HG03342 (cell line): Measurements from ENCODE around the gene BAIAP2L2.
"Not testable (repeated sequence)": the region's sequence is repeated elsewhere in the genome, so short reads cannot be mapped to it uniquely, and the experiment has no call there.

ENCODE experiments used
- ATAC-seq: cut with Tn5 transposase; IDR thresholded peaks from one replicate; pipeline ENCODE4 v1.9.1; 2021; ENCODE audit warnings: mild to moderate bottlenecking, moderate library complexity; ENCODE audit not compliant: unreplicated experiment

Gene BAIAP2L2

DNA sequence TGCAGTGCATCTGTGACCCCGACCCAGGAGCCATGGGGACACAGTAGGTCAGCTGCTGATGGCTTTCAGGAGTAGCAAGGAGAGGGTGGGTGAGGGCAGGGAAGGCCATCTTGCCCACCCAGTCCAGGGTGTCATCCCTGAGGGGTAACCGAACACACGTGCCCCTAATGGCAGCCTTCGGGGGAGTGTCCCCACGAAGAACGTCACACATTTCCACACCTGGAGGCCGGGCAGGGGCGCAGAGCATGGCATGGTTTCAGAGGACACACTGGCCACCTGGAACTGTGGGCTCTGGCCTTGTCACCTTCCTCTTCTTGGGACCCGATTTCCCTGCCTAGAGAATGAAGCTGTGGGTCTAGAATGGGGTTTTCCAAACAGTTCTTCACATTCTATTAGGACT, 19.4 kb upstream of the BAIAP2L2 start:
- ATAC-seq: no peak

DNA sequence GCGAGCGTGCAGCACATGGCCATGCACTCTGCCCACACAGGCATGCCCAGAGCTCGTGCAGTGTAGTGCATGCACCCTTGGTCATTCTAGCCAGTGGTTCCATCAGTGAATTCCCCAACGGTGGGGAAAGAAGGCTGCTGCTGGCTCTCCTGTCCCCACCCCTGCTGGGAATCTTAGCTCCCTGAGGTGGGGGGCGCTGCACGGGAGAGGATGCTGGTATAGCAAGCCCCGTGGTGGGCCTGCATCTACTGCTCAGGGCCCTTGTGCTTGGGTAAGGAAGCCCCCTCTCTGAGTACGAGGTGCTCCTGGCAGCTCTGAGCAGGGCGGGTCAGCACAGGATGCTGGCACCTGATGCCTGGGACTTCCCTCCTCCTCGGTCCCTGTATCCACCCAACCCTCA, 18.5 kb upstream of the BAIAP2L2 start:
- ATAC-seq: no peak

DNA sequence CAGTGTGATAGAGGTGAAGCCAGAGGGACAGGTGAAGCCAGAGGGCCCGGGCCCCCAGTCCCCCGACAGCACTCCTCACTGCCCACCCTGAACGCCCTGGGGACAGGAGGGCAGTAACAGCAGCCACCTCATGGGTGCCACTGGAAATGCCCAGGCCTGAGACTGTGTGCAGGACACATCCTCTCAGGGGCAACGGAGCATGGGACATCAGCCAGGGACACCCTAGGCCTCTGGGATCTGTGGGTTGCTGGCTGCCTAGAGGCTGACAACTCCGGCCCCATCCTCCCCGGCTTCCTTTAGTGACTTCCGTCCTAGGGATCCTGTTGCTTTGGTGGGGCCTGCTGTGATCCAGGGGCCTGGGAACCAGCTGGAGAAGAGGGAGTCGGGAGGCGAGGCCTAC, 17.4 kb upstream of the BAIAP2L2 start:
- ATAC-seq: no peak

DNA sequence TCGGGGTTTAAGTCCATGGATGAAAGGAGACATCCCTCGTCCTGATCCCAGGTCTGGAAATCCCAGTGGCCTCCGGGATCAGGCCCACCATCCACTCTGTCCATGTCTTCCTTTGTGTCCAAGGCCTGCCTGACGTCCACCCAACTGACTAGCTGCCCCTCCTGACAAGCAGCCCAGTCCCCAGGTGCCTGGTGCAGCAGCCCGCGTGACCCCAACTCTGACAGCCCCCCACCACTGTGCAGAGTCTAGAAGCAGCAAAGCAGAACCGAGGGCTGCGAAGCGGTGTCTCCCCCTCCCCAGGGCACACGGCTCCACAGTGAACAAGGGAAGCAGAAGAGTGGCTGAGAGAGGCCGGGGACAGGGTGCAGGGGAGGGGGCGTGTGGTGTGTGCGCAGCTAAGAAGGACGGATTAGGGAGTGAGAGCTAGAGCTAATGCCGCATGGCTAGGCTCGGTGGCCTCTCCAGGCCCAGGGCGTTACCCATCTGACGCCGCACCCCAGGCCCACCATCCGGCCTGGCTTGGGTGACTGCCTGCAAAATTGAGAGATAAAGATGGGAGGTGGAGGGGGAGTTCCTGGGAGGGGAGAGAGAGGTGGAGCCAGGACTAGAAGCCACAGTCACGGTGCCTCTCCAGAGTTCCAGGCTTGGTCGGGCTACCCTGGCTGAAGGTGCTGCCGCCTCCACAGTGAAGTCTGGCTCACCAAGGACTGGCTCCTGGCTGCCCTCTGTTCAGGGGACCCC, 16.6 kb upstream of the BAIAP2L2 start:
- ATAC-seq: no peak

DNA sequence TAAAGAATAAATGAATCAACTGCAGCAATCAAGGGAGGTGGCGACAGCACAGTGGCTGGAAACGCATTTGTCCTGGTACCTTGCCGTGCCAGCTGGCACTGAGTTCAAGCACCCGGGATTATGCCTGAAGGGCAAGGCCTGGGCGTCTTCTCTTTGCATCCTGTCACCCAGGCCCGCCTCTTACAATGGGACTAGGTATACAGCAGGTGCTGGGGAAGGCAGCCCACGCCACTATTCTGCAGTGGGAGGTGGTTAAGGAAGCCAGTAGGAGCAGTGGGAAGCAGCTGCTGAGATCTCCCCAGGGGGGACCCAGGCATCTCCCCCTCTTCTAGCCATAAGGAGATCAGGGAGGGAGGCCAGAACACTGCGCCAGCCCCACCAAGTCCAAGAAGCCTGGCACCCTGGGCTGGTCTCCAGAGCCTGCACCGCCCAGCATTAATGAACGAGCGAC, 15.3 kb upstream of the BAIAP2L2 start:
- no peak for ATAC-seq

DNA sequence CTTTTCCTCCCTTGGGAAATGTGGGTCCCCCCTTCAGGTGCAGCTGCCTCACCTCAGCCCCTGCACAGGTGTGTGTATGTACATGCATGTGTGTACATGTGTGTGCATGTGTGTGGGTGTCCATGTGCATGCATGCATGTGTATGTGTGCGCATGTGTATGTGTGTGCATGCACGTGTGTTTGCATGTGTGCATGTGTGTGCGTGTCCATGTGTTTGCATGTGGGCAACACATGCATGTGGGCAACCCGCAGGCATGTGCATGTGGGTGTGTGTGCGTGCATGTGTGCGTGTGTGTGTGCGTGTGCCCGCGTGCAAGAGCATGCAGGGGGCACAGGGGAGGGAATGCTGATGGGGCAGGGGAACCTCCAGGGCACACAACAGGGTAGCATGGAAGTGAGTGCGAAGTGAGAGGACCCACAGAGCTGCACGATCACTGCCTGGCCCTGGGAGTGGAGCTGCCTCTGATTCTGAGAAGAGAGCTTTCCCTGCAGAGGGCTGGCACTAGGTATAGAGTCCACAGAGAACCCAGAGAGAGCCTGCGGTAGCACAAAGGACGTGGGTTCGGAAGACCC, 14.6 kb upstream of the BAIAP2L2 start:
- no peak for ATAC-seq

DNA sequence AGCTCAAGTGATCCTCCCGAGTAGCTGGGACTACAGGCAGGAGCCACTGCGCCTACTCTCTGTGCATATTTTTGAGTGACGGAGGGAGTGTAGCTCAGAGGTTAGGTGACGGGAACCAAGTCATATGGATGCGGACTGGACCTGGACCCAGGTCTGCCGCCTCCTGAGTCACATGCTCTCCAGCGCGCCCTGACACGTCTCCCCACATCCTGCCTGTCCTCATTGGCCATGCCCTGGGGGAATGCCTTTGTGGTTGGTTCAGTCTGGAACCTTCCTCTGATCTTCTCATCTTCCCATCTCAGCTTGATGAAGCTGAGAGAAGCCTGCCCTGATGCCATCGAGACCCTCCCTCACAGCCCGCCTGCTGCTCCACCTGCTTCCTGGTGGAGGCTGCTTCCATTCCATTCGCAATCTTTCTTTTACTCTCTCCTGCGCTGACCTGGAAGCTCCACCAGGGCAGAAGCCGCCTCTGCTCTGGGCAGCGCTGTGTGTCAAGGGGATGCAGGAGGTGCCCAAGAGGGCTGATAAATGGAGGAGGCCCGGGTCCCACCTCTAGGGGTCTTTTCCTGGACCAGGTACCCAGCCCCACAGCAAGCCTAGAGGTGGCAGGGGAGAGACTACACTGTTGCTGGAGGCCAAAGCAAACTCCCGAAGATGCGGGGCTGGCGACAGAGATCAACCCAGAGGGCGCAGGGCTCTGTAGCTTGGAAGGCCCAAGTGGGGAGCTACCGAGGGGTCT, 13.9 kb upstream of the BAIAP2L2 start:
- no peak for ATAC-seq

DNA sequence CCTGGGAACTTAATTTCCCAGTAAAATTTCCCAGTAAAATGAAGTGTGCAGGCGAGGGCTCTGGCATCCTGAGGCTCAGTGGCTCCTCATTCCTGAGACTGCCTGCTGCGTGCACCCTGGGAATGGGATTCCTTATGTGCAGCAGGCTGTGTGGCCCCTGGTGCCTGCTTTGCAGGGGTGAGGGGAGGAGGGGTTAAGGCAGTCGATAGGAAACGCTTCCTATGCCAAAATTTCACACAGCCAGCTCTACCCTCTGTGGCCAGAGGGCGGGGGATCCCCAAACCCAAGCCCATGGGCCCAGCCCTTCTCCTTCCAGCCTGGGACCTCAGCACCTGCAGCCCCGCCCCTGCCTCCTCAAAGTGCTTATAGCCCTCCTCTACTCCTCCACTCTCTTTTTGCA, 12.1 kb upstream of the BAIAP2L2 start:
- ATAC-seq: no peak

DNA sequence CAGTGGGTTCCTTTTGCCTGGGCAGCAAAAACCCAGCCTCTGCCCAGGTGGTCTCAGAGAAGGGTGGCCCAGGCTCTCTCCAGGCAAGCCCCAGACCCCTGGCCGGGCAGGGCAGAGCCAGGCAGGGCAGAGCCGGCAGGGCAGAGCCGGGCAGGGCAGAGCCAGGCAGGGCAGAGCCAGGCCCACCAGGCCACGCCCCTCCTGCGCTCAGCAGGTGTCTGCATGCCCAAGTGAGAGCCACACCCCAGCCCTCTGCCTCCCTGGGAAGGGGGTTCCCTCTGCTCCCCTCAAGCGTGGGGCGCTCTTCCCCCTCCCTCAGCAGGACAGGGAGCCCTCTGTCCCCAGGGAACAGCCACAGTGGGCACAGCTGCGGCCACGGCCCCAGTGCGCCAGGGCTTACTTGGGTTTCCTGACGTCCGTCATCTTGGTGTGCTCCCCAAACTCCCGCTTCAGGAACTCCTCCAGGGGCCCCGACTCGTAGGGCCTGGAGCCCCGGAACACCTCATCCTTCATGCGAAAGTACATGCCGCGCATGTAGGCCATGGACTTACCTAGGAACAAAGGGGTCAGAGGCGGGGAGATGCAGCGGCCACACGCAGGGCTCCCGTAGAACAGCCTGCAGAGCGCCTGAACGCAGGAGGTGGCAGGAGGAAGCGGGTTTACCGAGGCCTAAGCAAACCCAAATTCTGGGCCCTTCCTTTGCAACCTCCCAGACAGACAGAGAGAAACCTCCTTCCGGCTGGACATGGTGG, 10.1 kb upstream of the BAIAP2L2 start:
- ATAC-seq: no peak

DNA sequence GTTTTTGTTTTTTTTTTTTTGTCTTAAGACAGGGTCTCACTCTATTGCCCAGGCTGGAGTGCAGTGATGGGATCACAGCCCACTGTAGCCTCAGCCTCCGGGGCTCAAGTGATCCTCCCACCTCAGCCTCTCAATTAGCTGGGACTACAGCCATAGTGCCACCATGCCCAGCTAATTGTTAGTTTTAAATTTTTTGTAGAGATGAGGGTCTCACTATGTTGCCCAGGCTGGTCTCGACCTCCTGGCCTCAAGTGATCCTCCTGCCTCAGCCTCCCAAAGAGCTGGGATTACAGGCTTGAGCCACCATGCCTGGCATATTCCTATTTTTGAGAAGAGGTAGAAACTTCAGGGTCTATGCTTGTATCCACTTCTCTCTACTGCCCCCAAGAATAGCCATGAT, 8.3 kb upstream of the BAIAP2L2 start:
- ATAC-seq: not testable (repeated sequence)

DNA sequence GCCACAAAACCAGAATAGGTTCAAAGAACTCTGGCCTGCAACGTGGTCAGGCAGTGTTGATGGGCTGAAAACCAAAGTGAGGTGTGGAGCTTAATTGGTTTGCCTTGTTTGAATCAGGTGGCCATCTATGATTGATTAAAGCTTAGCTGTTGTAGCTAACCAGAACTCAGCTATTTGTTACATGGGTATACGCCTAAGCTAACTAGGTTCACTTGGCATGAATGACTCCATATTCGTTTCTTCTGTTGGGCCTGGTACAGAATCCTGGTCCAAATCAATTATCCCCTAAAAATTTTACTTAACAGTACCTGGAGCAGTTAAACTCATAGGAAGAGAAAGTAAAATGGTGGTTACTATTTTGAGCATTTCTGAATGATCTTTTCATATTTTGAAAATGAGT, 7.7 kb upstream of the BAIAP2L2 start:
- no peak for ATAC-seq

DNA sequence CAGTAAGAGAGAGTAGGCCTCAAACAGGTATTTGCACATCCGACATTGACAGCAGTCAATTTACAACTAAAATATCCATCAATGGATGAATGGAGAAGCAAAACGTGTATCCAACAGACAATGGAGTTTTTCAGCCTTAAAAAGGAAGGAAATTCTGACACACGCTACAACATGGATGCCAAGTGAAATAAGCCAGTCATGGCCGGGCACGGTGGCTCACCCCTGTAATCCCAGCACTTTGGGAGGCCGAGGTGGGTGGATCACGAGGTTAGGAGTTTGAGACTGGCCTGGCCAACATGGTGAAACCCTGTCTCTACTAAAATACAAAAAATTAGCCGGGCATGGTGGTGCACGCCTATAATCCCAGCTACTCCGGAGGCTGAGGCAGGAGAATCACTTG, 7.1 kb upstream of the BAIAP2L2 start:
- ATAC-seq: not testable (repeated sequence)

DNA sequence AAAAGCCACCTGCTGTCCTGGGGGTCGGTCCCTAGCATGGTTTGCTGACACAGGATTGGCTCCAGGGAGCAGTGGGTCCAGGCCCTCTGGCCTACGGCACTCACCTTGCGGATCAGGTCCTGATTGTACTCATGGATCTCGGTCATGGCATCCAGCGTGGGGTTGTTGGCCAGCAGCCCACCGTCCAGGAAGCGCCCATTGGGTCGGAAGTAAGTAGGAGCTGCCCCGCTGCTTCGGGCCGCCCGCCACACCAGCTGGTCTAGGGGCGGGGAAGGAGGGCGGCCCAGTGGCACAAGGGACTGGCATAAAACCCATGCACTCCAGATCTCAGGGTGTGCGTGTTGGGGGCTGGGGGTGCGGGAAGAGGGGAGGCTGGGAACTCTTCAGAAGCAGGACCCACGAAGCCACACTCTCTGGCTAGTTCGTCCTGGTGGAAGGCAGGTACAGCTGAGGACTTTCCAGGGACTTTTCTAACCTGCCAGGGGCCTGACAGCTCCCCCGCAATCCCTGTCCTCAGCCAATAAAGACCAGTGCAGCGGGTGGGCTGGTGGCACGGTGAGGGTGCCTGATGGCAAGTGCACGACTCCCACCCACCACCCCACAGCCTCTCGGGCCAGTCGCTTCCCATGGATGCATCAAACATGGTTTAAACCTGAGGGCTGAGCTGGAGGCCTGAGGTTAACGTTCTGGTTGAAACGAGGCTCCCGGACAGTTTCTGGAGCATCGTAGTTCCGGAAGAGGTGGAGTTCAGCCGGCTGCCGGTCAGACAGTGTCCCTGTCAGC, 5.1 kb upstream of the BAIAP2L2 start:
- no peak for ATAC-seq

DNA sequence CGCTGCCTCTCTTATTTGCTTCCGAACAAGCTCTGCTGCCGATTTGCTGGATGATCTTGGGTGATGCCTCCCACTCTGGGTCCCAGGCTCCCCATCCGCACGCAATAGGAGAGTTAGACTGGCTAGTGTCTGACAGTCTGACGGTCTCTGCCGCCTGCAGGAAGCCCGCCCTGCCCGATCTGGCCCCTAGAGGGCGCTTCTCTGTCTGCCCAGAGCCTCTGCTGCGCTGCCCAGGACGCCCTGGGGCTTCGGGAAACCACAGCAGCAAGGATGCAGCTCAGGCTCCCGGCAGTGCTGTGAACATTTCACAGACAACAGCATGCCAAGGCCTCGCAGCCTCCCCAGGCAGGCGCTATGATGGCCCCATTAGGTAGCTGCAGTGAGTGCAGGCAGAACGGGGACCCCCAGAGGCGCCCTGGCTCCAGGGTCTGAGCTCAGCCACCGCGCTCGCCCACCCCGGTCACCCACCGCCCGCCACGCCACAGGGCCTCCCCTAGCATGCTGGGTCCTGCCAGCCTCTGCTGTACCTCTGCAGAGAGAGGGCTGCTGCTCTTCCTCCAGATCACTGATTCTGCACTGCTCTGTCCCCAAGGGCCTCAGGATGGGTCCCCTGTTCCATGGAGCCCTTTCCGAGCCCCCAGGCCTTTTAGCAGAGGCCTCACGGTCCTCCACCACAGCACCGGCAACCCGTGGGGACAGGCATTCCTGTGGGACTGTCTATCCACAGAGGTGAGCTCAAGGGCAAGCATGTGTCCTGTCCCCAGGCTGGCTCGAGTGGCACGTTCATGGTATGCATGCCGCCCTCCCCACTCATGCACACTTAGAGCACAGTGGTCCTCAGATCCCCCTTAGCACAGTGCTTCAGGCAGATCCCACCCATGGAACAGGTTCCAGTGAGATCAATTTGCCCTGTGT, 4.3 kb upstream of the BAIAP2L2 start:
- no peak for ATAC-seq

DNA sequence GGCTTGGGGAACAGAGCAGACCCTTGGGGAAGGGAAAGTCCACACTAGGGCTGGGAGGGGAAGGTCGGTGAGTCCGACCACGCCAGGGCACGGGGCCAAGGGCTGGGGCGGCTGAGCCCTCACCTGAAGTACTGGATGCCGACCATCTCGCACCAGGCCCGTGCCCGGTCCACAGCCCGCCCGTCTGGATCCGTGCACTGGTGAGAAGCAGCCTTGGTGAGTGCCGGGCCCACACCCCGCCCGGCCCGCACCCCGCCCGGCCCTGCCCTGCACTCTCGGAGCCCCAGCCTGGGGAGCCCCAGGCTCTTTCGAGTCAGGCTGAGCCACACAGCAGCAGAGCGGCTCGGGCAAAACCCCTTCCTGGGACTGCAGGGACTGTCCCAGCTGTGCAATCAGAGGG, 1.9 kb upstream of the BAIAP2L2 start:
- ATAC-seq: no peak

DNA sequence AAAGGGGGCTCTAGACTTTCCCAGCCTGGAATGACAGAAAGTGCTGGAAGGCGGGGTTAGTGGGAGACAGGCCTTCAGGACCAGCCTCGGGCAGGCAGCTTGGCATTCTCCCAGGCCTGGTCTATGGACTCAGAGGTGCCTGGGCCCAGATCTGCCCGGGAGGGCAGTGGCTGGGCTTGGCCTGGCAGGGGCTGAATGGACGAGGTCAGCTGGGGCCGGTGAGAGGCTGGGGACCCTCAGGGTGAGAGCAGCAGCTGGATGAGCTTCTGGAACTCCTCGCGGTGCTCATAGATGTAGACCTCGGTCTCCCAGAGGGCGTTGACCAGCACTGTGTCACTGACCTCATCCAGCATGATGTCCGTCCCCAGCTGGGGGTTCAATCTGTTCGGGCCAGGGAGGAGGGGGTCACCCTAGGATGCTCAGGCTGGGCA, 1.5 kb upstream of the BAIAP2L2 start:
- no peak for ATAC-seq

DNA sequence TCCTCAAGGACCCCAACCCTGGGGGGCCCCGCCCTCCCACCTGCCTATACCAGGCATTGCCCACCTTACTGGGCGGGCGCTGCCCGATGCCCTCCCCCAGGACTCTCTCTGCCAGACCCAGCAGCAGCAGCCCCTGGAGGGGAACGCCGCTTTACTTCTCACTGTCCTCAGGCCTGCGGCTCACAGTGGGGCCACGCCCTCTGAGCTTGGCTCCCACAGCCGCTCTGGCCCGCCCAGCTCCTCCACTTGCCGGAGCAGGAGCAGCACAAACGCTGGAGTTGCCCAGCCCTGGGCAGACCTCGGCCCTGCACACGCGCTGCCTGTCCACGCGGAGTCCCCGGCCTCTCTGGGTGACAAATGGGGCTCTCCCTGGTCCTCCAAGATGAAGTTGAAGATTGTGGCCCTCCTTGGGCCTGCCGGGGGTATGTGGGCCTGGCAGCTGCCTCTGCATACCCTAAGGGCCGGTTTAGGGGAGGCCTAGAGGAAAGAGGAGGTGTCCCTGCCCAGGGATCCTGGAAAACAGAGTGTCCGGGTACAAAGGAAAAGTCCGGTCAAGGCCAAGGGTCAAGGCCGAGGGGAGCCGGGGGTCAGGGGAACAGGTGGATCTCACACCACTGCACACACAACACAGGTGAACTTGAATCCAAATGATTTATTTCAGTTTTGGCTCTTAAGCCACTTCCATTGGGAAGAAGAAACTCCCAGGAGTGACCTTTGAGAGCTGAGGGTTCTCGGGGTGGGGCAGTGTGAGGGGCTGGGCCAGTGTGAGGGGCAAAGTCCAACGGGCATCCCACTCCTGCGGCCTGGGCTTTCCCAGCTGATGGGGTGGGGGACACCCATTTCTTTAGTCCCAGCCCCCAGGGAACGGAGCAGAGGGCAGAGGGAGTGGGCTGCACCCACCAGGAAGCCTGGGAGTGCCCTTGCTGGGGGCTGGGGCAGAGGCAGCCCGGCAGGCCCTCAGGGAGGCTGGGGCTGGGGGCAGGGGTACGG, 674 bp upstream of the BAIAP2L2 start:
- ATAC-seq: no peak

DNA sequence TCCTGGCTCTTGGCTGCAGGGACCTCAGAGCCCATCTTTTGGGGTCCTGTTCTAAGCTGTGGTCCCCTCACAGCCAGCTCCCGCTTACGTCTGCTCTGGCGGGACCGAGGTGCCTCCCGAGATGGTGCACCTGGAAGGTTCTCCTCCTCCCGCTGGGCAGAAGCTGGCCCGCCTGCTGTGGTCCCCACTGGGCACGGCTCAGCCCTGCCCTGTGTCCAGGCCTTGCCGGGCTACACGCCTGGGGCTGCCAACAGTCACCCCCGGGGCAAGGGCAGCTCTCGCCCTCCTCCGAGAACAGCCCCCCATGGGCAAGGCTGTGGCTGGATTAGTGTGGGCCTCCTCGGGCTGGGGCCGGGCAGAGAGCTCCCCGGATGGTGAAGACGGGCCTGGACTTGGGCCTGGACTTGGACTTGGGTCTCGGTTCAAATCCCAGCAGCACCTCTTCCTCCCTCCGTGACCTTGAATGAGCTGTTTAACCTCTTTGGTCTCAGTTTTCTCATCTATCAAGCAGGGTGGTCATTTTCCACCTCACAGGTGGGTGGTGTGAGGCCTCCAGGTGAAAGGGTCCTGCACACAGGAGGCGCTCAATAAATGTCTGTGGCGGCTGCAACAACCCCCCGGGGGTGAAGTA, 998 bp downstream of the BAIAP2L2 start:
- no peak for ATAC-seq
